Effector CD8-positive, alpha-beta T cell (primary cell): ENCODE measurements around the gene PCSK7.
"Not testable (repeated sequence)": the region's sequence is repeated elsewhere in the genome, so short reads cannot be mapped to it uniquely, and the experiment has no call there.

ENCODE experiments used
- DNase-seq: peaks from one replicate; lab custom pipeline; 2025; lab: John Stamatoyannopoulos, UW
- total RNA-seq, 4 experiments: gene quantifications; one replicate each; lab custom pipeline; 2026; lab: John Stamatoyannopoulos, UW

The PCSK7 gene
- total RNA-seq: 196 to 382 (median 304) reads per million in 4 experiments

- no peak for DNase-seq
Measured at GRCh38 chr11:117231842-117232091, at the start of gene PCSK7. PCSK7 (minus strand) TSS chr11:117232073; CDS start chr11:117229844, 2,229 bp downstream.

- DNase-seq: no peak
Measured at GRCh38 chr11:117281159-117281558, 49.3 kb upstream of the PCSK7 start.

GRCh38 chr11:117279711-117280376, 48.0 kb upstream of the PCSK7 start:
- no peak for DNase-seq

- no peak for DNase-seq
Measured at GRCh38 chr11:117278347-117278746, 46.5 kb upstream of the PCSK7 start.

GRCh38 chr11:117273550-117274289, 41.8 kb upstream of the PCSK7 start:
- no peak for DNase-seq

- DNase-seq: not testable (repeated sequence)
Measured at GRCh38 chr11:117272175-117272574, 40.3 kb upstream of the PCSK7 start.

GRCh38 chr11:117271208-117271607, 39.3 kb upstream of the PCSK7 start:
- no peak for DNase-seq

GRCh38 chr11:117269856-117270255, 38.0 kb upstream of the PCSK7 start:
- no peak for DNase-seq

- DNase-seq: no peak
Measured at GRCh38 chr11:117265745-117266144, 33.9 kb upstream of the PCSK7 start.

GRCh38 chr11:117264624-117265323, 32.9 kb upstream of the PCSK7 start:
- DNase-seq: not testable (repeated sequence)

GRCh38 chr11:117259417-117259816, 27.5 kb upstream of the PCSK7 start:
- DNase-seq: no peak

- DNase-seq: no peak
Measured at GRCh38 chr11:117258576-117258975, 26.7 kb upstream of the PCSK7 start.

- DNase-seq: no peak
Measured at GRCh38 chr11:117256573-117256972, 24.7 kb upstream of the PCSK7 start.

- DNase-seq: no peak
Measured at GRCh38 chr11:117255966-117256365, 24.1 kb upstream of the PCSK7 start.

- DNase-seq: no peak
Measured at GRCh38 chr11:117251506-117251905, 19.6 kb upstream of the PCSK7 start.

- no peak for DNase-seq
Measured at GRCh38 chr11:117249571-117249970, 17.7 kb upstream of the PCSK7 start.

GRCh38 chr11:117248341-117248740, 16.5 kb upstream of the PCSK7 start:
- DNase-seq: no peak

- DNase-seq: no peak
Measured at GRCh38 chr11:117239295-117239694, 7.4 kb upstream of the PCSK7 start.

GRCh38 chr11:117238221-117238620, 6.3 kb upstream of the PCSK7 start:
- DNase-seq: no peak

GRCh38 chr11:117232911-117233409, 1.1 kb upstream of the PCSK7 start:
- DNase-seq: no peak

GRCh38 chr11:117232092-117232878, 412 bp upstream of the PCSK7 start, which contains the start of gene RNF214:
RNF214 (plus strand) TSS chr11:117232671; CDS start chr11:117234273, 1,602 bp downstream.
- peak; percentile 56 for DNase-seq
